DOHH2 (cell line): Measurements from ENCODE around the gene ZNF79.

Experiments used
- H3F3A ChIP-seq: fragments of 200-600 bp; sonication (generic), shearing (Covaris generic); 2 replicates; pipeline ENCODE4 v1.6.0; 2016; ENCODE audit warnings: antibody characterized with exemption, mild to moderate bottlenecking; ENCODE audit not compliant: control insufficient read depth, insufficient read depth
- H3K27ac ChIP-seq: fragments of 200-600 bp; sonication (generic); 2 replicates; pipeline ENCODE4 v1.5.1; 2014; ENCODE audit warnings: low read depth, mild to moderate bottlenecking, low read length, moderate library complexity
- H3K27me3 ChIP-seq: fragments of 200-600 bp; sonication (generic); 2 replicates; pipeline ENCODE4 v1.6.1; 2014; ENCODE audit warnings: mild to moderate bottlenecking, low read length, mixed read lengths; ENCODE audit not compliant: control insufficient read depth
- H3K36me3 ChIP-seq: fragments of 200-600 bp; sonication (generic); 2 replicates; pipeline ENCODE4 v1.6.1; 2014; ENCODE audit warnings: mild to moderate bottlenecking, low read length, moderate library complexity, mixed read lengths; ENCODE audit not compliant: control insufficient read depth
- H3K4me1 ChIP-seq: fragments of 200-600 bp; sonication (generic); 2 replicates; pipeline ENCODE4 v1.6.1; 2014; ENCODE audit warnings: mild to moderate bottlenecking, low read length, mixed read lengths; ENCODE audit not compliant: control insufficient read depth
- H3K4me2 ChIP-seq: fragments of 200-600 bp; sonication (generic); 2 replicates; pipeline ENCODE4 v1.6.0; 2014; ENCODE audit warnings: mild to moderate bottlenecking, low read length, moderate library complexity
- H3K4me3 ChIP-seq: fragments of 200-600 bp; sonication (generic); 2 replicates; pipeline ENCODE4 v1.5.1; 2014; ENCODE audit warnings: mild to moderate bottlenecking, low read length, mixed read lengths
- H3K79me2 ChIP-seq: fragments of 200-600 bp; sonication (generic); 2 replicates; pipeline ENCODE4 v1.6.1; 2014; ENCODE audit warnings: mild to moderate bottlenecking, low read length, mixed read lengths; ENCODE audit not compliant: control insufficient read depth
- H3K9me2 ChIP-seq: fragments of 200-600 bp; sonication (generic); replicated peaks from 2 replicates; pipeline ENCODE4 v1.6.1; 2014; ENCODE audit warnings: mild to moderate bottlenecking, low read length, mixed read lengths; ENCODE audit not compliant: control insufficient read depth
- H3K9me3 ChIP-seq: fragments of 200-600 bp; sonication (generic); 2 replicates; pipeline ENCODE4 v1.6.1; 2014; ENCODE audit warnings: antibody characterized with exemption, low read length, mixed read lengths; ENCODE audit not compliant: control insufficient read depth, insufficient read depth
- H4K20me1 ChIP-seq: fragments of 200-600 bp; sonication (generic); 2 replicates; pipeline ENCODE4 v1.6.0; 2014; ENCODE audit warnings: low read depth, mild to moderate bottlenecking, antibody characterized with exemption, low read length, moderate library complexity; ENCODE audit not compliant: control insufficient read depth, insufficient read depth
- CTCF ChIP-seq: fragments of 200-600 bp; sonication (generic); IDR thresholded peaks from one replicate; pipeline ENCODE4 v1.5.1; 2014; ENCODE audit warnings: antibody characterized with exemption, mild to moderate bottlenecking, low read depth, low read length; ENCODE audit not compliant: poor library complexity, severe bottlenecking
- EZH2phosphoT487 ChIP-seq: fragments of 200-600 bp; sonication (generic); IDR thresholded peaks from 2 replicates; pipeline ENCODE4 v1.6.1; 2017; ENCODE audit warnings: borderline replicate concordance, mild to moderate bottlenecking, antibody characterized with exemption, low read length, moderate library complexity, mixed read lengths

ZNF79 gene

GRCh38 chr9:127423934-127424675 lies at the start of gene ZNF79:
Gene ZNF79 (plus strand): TSS chr9:127424382. CDS start chr9:127424788, 406 bp downstream.
- Histone ChIP-seq H3K4me3 (peak within 1 kb of the TSS; percentile 97), H3K36me3 (peaks cover 9% of the 10 kb centered on the region), H3K79me2 (peaks cover 61% of the 10 kb centered on the region), H3K4me2 (peak within 1 kb of the TSS; percentile 99), H3K4me1 (peaks cover 26% of the 10 kb centered on the region), H3K9me2 (no peaks in the 10 kb centered on the region), H3K9me3 (no peaks in the 10 kb centered on the region), H3K27me3 (no peaks in the 10 kb centered on the region), H3K27ac (peak within 1 kb of the TSS; percentile 52), H3F3A (no peaks in the 10 kb centered on the region), H4K20me1 (0 out of 2 replicates have a peak, but pooled peaks cover 4% of the 10 kb centered on the region)
- no peak for TF ChIP-seq EZH2phosphoT487
- no peak for TF ChIP-seq CTCF

DNA sequence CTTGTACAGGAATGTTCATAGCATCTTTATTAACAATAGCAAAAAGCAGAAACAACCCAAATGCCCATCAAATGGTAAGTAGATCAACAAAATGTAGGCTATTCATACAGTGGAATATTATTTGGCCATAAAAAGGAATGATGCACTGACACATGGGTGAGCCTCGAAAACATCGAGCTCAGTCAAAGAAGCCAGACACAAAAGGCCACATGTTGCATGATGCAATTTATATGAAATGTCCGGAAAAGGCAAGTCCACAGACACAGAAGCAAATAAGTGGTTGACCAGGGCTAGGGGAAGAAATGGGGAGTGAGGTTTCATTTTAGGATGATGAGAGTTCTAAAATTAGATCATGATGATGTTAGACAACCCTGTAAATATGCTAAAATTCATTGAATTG lies 43.7 kb upstream of the ZNF79 start:
- Histone ChIP-seq H3K36me3 (no peaks in the 10 kb centered on the region), H4K20me1 (no peaks in the 10 kb centered on the region), H3K9me2 (no peaks in the 10 kb centered on the region), H3K27ac (no peak overlapping the region), H3K4me1 (no peaks in the 10 kb centered on the region), H3K4me2 (no peak overlapping the region), H3K9me3 (no peaks in the 10 kb centered on the region), H3K4me3 (no peak overlapping the region), H3F3A (no peaks in the 10 kb centered on the region), H3K27me3 (no peaks in the 10 kb centered on the region), H3K79me2 (no peaks in the 10 kb centered on the region)
- TF ChIP-seq EZH2phosphoT487 (no peak), CTCF (no peak)

GRCh38 chr9:127382541-127382940 lies 41.6 kb upstream of the ZNF79 start:
- Histone ChIP-seq H3K4me1 (no peaks in the 10 kb centered on the region), H3F3A (no peaks in the 10 kb centered on the region), H3K27me3 (no peaks in the 10 kb centered on the region), H3K9me2 (no peaks in the 10 kb centered on the region), H3K36me3 (no peaks in the 10 kb centered on the region), H3K27ac (no peak overlapping the region), H3K9me3 (no peaks in the 10 kb centered on the region), H4K20me1 (no peaks in the 10 kb centered on the region), H3K4me2 (no peak overlapping the region), H3K79me2 (no peaks in the 10 kb centered on the region), H3K4me3 (no peak overlapping the region)
- no peak for TF ChIP-seq CTCF
- TF ChIP-seq EZH2phosphoT487: no peak
